ENCODE results near the gene KLF11. TPM values are rescaled to one million over a fixed set of nuclear protein-coding genes. Genes with fewer than 3 reads are reported as not detected.

The KLF11 gene
- total and polyA plus RNA-seq, 2 donors (not counting 3 experiments of a cell fraction or from before 2014, with no cell fraction given) = 10.5 to 11.3 TPM

- Histone ChIP-seq H2AFZ (ENCODE audit: low read depth, low read length) (peak overlapping the region; percentile 88), H3K36me3 (ENCODE audit: control insufficient read depth in 2 of 2, extremely low read depth in 1 of 2, insufficient read depth in 2 of 2, low read length in 2 of 2) (no peaks in the 10 kb centered on the region), H3K79me2 (ENCODE audit: control insufficient read depth, insufficient read depth, low read length) (no peaks in the 10 kb centered on the region), H3K4me2 (ENCODE audit: insufficient read depth, low read length) (no peak overlapping the region), H3K27me3 (ENCODE audit: control insufficient read depth in 2 of 2, insufficient read depth in 2 of 2, low read length in 2 of 2) (no peaks in the 10 kb centered on the region), H4K20me1 (replicated peaks; ENCODE audit: control insufficient read depth, extremely low read depth, insufficient read depth, low read length) (no peaks in the 10 kb centered on the region), H3K9ac (replicated peaks; ENCODE audit: extremely low read depth, insufficient read depth, low read length) (no peak overlapping the region), H3K9me1 (replicated peaks; ENCODE audit: control insufficient read depth, extremely low read depth, insufficient read depth, low read length) (no peaks in the 10 kb centered on the region), H3K27ac (ENCODE audit: insufficient read depth, low read depth, low read length) (no peak overlapping the region), H3K4me3 (replicated peaks in 1 of 3; ENCODE audit: insufficient read depth in 1 of 3, low read depth in 1 of 3, low read length in 3 of 3) (no peak overlapping the region), H3K9me3 (replicated peaks; ENCODE audit: control insufficient read depth, insufficient read depth, low read length) (no peaks in the 10 kb centered on the region), H3K4me1 (ENCODE audit: control insufficient read depth, extremely low read depth, insufficient read depth, low read length) (peaks cover 7% of the 10 kb centered on the region)
- dilution Hi-C loops (cut with MboI; ENCODE audit: extremely low pct_ligation_motif_present, low sequenced_read_pairs) = no loop called here
- intact Hi-C loops (cut with micrococcal nuclease) = loop anchor here (5.0 kb wide), 1 partner anchor 216 kb away; no protein-coding TSS in a partner anchor
- FAIRE-seq (peak; percentile 43), DNase-seq (ENCODE audit: low read depth, low spot score) (no peak)
- TF ChIP-seq MYC (IDR thresholded peaks at IDR 0.05; ENCODE audit: low read depth, low read length) (no peak), MAX (IDR thresholded peaks at IDR 0.05; ENCODE audit: insufficient read depth, insufficient read length) (no peak)
- CTCF ChIA-PET = interaction anchor here (1.1 to 16.1 kb wide), 10 partner anchors 8 to 258 kb away, joined by 3 to 151 read pairs (median 6); no protein-coding TSS in a partner anchor
- POLR2A ChIA-PET = no interaction called here
- no TSS peak for BruUV-seq (replicated peaks)
Measured at GRCh38 chr2:10028407-10028987, 14.9 kb upstream of the KLF11 start.

- H3K9ac ChIP-seq (replicated peaks; ENCODE audit: extremely low read depth, insufficient read depth, low read length) = peak overlapping the region; percentile 20
- peak; percentile 75 for FAIRE-seq
- H3K36me3 ChIP-seq (ENCODE audit: control insufficient read depth in 2 of 2, extremely low read depth in 1 of 2, insufficient read depth in 2 of 2, low read length in 2 of 2) = no peaks in the 10 kb centered on the region
- TF ChIP-seq MAX (IDR thresholded peaks at IDR 0.05; ENCODE audit: insufficient read depth, insufficient read length) = no peak
- TF ChIP-seq JUN (IDR thresholded peaks at IDR 0.05; ENCODE audit: borderline replicate concordance, insufficient read depth, insufficient read length, low read depth) = no peak
- no peak for TF ChIP-seq MYC (IDR thresholded peaks at IDR 0.05; ENCODE audit: low read depth, low read length)
- no peak for TF ChIP-seq FOS (IDR thresholded peaks at IDR 0.05; ENCODE audit: borderline replicate concordance, insufficient read depth, low read length)
- no peak for TF ChIP-seq CTCF (IDR thresholded peaks at IDR 0.05; ENCODE audit: extremely low read depth in 1 of 2, insufficient read depth in 1 of 2, low read depth in 1 of 2, low read length in 2 of 2)
- TF ChIP-seq POLR2A (IDR thresholded peaks at IDR 0.05; ENCODE audit: low read depth, low read length) = no peak
- H3K9me1 ChIP-seq (replicated peaks; ENCODE audit: control insufficient read depth, extremely low read depth, insufficient read depth, low read length) = no peaks in the 10 kb centered on the region
- no peaks in the 10 kb centered on the region for H4K20me1 ChIP-seq (replicated peaks; ENCODE audit: control insufficient read depth, extremely low read depth, insufficient read depth, low read length)
- H2AFZ ChIP-seq (ENCODE audit: low read depth, low read length) = peak overlapping the region; percentile 88
- H3K27ac ChIP-seq (ENCODE audit: insufficient read depth, low read depth, low read length) = no peak overlapping the region
- H3K4me2 ChIP-seq (ENCODE audit: insufficient read depth, low read length) = no peak overlapping the region
- no peak overlapping the region for H3K4me3 ChIP-seq (replicated peaks in 1 of 3; ENCODE audit: insufficient read depth in 1 of 3, low read depth in 1 of 3, low read length in 3 of 3)
- peak; percentile 19 for DNase-seq (ENCODE audit: low read depth, low spot score)
- H3K27me3 ChIP-seq (ENCODE audit: control insufficient read depth in 2 of 2, insufficient read depth in 2 of 2, low read length in 2 of 2) = no peaks in the 10 kb centered on the region
- no TSS peak for BruUV-seq (replicated peaks)
- no peaks in the 10 kb centered on the region for H3K9me3 ChIP-seq (replicated peaks; ENCODE audit: control insufficient read depth, insufficient read depth, low read length)
- dilution Hi-C loops (cut with MboI; ENCODE audit: extremely low pct_ligation_motif_present, low sequenced_read_pairs) = no loop called here
- intact Hi-C loops (cut with micrococcal nuclease) = loop anchor here (5.0 kb wide), 1 partner anchor 217 kb away; no protein-coding TSS in a partner anchor
- no peaks in the 10 kb centered on the region for H3K79me2 ChIP-seq (ENCODE audit: control insufficient read depth, insufficient read depth, low read length)
- POLR2A ChIA-PET = no interaction called here
- H3K4me1 ChIP-seq (ENCODE audit: control insufficient read depth, extremely low read depth, insufficient read depth, low read length) = peaks cover 7% of the 10 kb centered on the region
- CTCF ChIA-PET = interaction anchor here (1.1 to 16.1 kb wide), 8 partner anchors 11 to 258 kb away, joined by 3 to 151 read pairs (median 4); no protein-coding TSS in a partner anchor
Measured at GRCh38 chr2:10028988-10029874, 14.1 kb upstream of the KLF11 start.

Measured in endothelial cell of umbilical vein (primary cell).